Heart left ventricle (tissue), 16 donors: ENCODE results near the gene GJB2. TPM values are rescaled to one million over a fixed set of nuclear protein-coding genes. Genes with fewer than 3 reads are reported as not detected.

Experiments used
- ATAC-seq, 4 donors: fragments of 200-7000 bp; cut with Tn5 transposase; one replicate each; pipeline ENCODE4 v1.9.1; 2020 to 2022; ENCODE audit warnings: moderate library complexity in 4 of 4, mild to moderate bottlenecking in 3 of 4, moderate number of reproducible peaks in 1 of 4
- DNase-seq, 5 donors: peaks; one replicate each; pipeline ENCODE4 v3.0.0-alpha.2; 2020
- H3K27ac ChIP-seq, 12 donors: fragments of 200-600 bp; sonication (generic) in 4 of 12; one replicate each; pipeline versions ENCODE4 v1.5.0 to v1.8.0; 2016 to 2022; ENCODE audit warnings: mild to moderate bottlenecking in 2 of 12
- H3K27me3 ChIP-seq, 9 donors: fragments of 200-600 bp; sonication (generic) in 2 of 9; one replicate each; pipeline versions ENCODE4 v1.5.1 to v1.8.0; 2016 to 2022; ENCODE audit warnings: mild to moderate bottlenecking in 3 of 9
- H3K36me3 ChIP-seq, 9 donors: fragments of 200-600 bp; sonication (generic) in 2 of 9; one replicate each; pipeline versions ENCODE4 v1.5.0 to v1.8.0; 2018 to 2022; ENCODE audit warnings: mild to moderate bottlenecking in 2 of 9
- H3K4me1 ChIP-seq, 12 donors: fragments of 200-600 bp; sonication (generic) in 4 of 12; one replicate each; pipeline versions ENCODE4 v1.5.0 to v1.8.0; 2016 to 2022; ENCODE audit warnings: mild to moderate bottlenecking in 3 of 12
- H3K4me3 ChIP-seq, 12 donors: fragments of 200-600 bp; sonication (generic) in 4 of 12; one replicate each; pipeline versions ENCODE4 v1.5.0 to v1.8.0; 2017 to 2022; ENCODE audit warnings: mild to moderate bottlenecking in 9 of 12, moderate library complexity in 4 of 12
- H3K9me3 ChIP-seq, 12 donors: fragments of 200-600 bp; sonication (generic) in 4 of 12; one replicate each; pipeline versions ENCODE4 v1.5.0 to v1.8.0; 2016 to 2022; ENCODE audit warnings: mild to moderate bottlenecking in 1 of 12
- CTCF ChIP-seq, 12 donors: fragments of 200-600 bp; sonication (generic) in 4 of 12; IDR thresholded peaks; one replicate each; pipeline versions ENCODE4 v1.5.0 to v1.8.0; 2018 to 2022; ENCODE audit warnings: antibody characterized with exemption in 12 of 12, mild to moderate bottlenecking in 5 of 12
- POLR2A ChIP-seq, 2 donors: fragments of 450-650 bp; IDR thresholded peaks; one replicate each; pipeline ENCODE4 v1.6.1; 2017; ENCODE audit warnings: antibody characterized with exemption in 2 of 2, mild to moderate bottlenecking in 2 of 2, moderate library complexity in 2 of 2
- WGBS, 4 donors: extraction: QIAGEN DNeasy Blood & Tissue Kit in 2 of 4; methylation state at CpG; one replicate each; pipeline versions ENCODE4 v1.1.5 to v1.1.7; 2013 to 2018; 5-methylcytosine and 5-hydroxymethylcytosine counted together
- intact Hi-C, 10 donors: fragments of 100-400 bp; cut with DNase I; formaldehyde crosslinking; loops; one replicate each; pipeline versions ENCODE4 v1.11.1 to v1.14.2; 2022
- polyA plus RNA-seq, 2 donors: library from polyadenylated mRNA; stranded (reverse); fragments of 200-250 nt; gene quantifications; one replicate each; pipeline ENCODE4 v1.2.3, GENCODE V29; 2013
- total RNA-seq, 9 donors: library from RNA; depleted of rRNA in 2 of 9; stranded (reverse); fragments of >200 nt in 2 of 9; fragmentation: NEBNext Ultra II Directional in 3 of 9; extraction: Animal tissue kit (Norgen Biotek cat#: 25700) in 3 of 9; gene quantifications; one replicate each; pipeline versions ENCODE4 v1.1.0 to v1.2.4, GENCODE V29; 2016 to 2023
- donor health status: ischemic (EF 13 %, LVEDD 7.1; RV severe dilation, severe dysfunction).
- donor health status: healthy with polysubstance abuse.
- donor health status: DM: no; HTN: yes; CAD: no.
- donor health status: DM: no; HTN: no; CAD: no.
- donor health status: ischemic (EF 25% LVEDD 6.9; RV normal size, moderate dysfunction).
- donor health status: ischemic (EF 25% LVEDD 5.7; RV mildly dilated, moderate dysfunction).
- donor health status: healthy.
- donor health status: DM: yes; HTN: yes; CAD: no.
- donor health status: ischemic (EF 35%, LVEDD 5.7; RV mildly dilated, moderate dysfunction).
- donor health status: nonischemic (EF 11% LVEDD 7.7; RV severe dilation, severe dysfunction).
- donor health status: DM: yes; HTN: yes; CAD: no.
- donor health status: PGD.
- donor health status: ischemic (EF 29% LVEDD 5.4; RV normal size, mild dysfunction).
- donor health status: nonischemic (EF 23%, LVEDD 6.1; RV moderate dilation, normal function).

The GJB2 gene
- total and polyA plus RNA-seq, 11 donors: 0.10 to 2.0 (median 0.26) TPM; not detected in 1

DNA sequence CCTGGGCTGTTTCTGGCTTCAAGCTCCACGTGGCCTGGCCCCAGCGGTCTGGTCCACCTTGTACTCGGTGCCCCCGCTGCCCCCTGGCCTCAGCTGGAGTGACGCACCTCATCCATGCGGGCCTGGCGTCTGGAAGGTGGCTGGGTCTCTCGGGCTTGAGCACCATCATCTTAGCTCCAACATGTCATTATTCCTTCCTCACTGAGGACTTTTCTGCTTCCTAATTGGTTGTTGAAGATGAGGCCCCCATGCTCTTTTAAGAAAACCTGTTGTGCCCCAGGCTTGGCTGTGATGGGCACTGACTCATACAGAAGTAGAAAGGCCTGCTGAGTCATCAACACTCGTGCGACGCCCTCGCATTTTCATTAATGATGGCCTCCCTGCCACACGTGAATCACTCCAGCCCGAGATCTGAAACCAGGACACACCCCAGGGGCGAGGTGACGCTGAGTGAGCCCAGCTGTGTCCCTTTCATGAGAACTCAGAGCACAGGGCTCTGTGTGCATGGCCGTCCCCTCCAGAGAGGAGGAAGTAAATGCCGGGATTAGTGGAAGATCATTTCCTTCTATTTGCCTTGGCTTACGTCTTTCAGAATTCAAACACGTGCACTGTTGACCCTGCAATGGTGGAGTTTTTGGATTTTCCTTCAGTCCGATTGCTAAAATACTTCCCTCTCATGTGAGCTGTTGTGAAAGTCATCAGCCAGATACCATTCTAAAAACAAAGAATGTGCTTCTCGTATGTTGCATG, 17.9 kb downstream of the GJB2 start:
- intact Hi-C loops: no loop called here
- WGBS, 4 donors: 40 to 61% (median 55%) methylated on average over 18 to 22 of the region's 22 CpGs
- H3K4me3 ChIP-seq: peak overlapping the region in 3 of 12 donors; percentile 5 to 26 (median 10)
- no peaks in the 10 kb centered on the region for H3K9me3 ChIP-seq
- H3K27me3 ChIP-seq: peaks cover 0 to 33% (median 3%) of the 10 kb centered on the region in 9 donors
- peaks cover 0 to 14% (median 0%) of the 10 kb centered on the region in 12 donors for H3K4me1 ChIP-seq
- DNase-seq (peak in 4 of 5 donors; percentile 54 to 82 (median 74)), ATAC-seq (peak; percentile 70 to 91 (median 82))
- H3K36me3 ChIP-seq: no peaks in the 10 kb centered on the region
- H3K27ac ChIP-seq: peak overlapping the region in 1 of 12 donors; percentile 78
- TF ChIP-seq POLR2A (IDR thresholded peaks at IDR 0.05): no peak
- TF ChIP-seq CTCF (IDR thresholded peaks at IDR 0.05): no peak

GRCh38 chr13:20173116-20173746, 19.5 kb downstream of the GJB2 start:
- Histone ChIP-seq H3K27me3 (peaks cover 0 to 19% (median under 1%) of the 10 kb centered on the region in 9 donors), H3K4me1 (peaks cover 0 to 14% (median 0%) of the 10 kb centered on the region in 12 donors), H3K27ac (no peak overlapping the region), H3K9me3 (no peaks in the 10 kb centered on the region), H3K4me3 (no peak overlapping the region), H3K36me3 (no peaks in the 10 kb centered on the region)
- WGBS, 4 donors: 82 to 91% (median 87%) methylated on average over 8 of the region's 8 CpGs
- no peak for TF ChIP-seq CTCF (IDR thresholded peaks at IDR 0.05)
- TF ChIP-seq POLR2A (IDR thresholded peaks at IDR 0.05): no peak
- ATAC-seq (no peak), DNase-seq (no peak)
- intact Hi-C loops: no loop called here

DNA sequence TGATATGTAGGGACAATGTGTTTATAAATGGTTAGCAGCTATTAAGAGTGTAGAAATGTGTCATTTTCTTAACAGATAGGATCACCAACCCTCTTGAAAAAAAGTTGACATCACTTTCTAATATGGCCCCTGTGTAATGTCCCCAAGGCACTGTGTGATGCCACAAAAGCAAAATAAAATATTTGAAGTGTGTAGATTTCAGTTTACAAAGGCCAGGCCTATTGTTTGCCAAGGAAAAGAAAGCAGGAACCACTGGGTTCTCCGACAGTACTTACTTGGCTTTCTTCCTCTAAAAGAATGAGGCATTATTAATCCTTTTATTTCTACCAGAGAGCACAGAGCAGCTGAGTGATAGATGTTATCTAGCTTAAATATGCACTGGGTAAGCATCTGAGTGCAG, 21.4 kb downstream of the GJB2 start:
- 54 to 86% (median 71%) methylated on average over 1 of the region's 1 CpG for WGBS, 4 donors
- Histone ChIP-seq H3K9me3 (no peaks in the 10 kb centered on the region), H3K36me3 (no peaks in the 10 kb centered on the region), H3K4me3 (no peak overlapping the region), H3K27me3 (peaks cover 0 to 11% (median 2%) of the 10 kb centered on the region in 9 donors), H3K4me1 (peaks cover 0 to 14% (median 0%) of the 10 kb centered on the region in 12 donors), H3K27ac (no peak overlapping the region)
- ATAC-seq (no peak), DNase-seq (no peak)
- no peak for TF ChIP-seq POLR2A (IDR thresholded peaks at IDR 0.05)
- TF ChIP-seq CTCF (IDR thresholded peaks at IDR 0.05): no peak
- intact Hi-C loops: no loop called here

DNA sequence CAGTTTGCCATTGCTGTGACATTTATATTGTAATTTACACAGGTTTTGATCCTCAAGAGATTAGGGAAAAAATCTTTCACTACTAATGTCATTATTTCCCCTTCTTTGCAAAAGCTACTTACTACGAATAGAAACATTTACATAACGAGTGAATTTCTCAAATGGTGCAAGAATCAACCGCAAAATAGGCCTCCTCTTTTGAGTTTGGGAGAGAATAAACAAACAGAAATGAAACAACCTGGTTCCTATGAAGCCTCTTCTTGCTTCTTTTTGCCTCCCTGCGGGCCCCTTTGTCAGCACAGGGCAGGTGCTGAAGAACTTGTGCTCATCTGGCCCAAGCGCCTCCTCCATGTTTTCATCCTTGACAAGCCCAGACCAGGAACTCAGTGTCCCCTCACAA, 21.8 kb downstream of the GJB2 start:
- 90 to 93% (median 92%) methylated on average over 5 of the region's 5 CpGs for WGBS, 4 donors
- DNase-seq (no peak), ATAC-seq (no peak)
- Histone ChIP-seq H3K36me3 (no peaks in the 10 kb centered on the region), H3K27me3 (peaks cover 0 to 11% (median 4%) of the 10 kb centered on the region in 9 donors), H3K9me3 (no peaks in the 10 kb centered on the region), H3K4me1 (peaks cover 0 to 14% (median 0%) of the 10 kb centered on the region in 12 donors), H3K4me3 (no peak overlapping the region), H3K27ac (no peak overlapping the region)
- intact Hi-C loops: no loop called here
- TF ChIP-seq POLR2A (IDR thresholded peaks at IDR 0.05) (no peak), CTCF (IDR thresholded peaks at IDR 0.05) (no peak)
